ENCODE measurements around the gene LEO1.
A peak's percentile ranks its signal among the peaks of the same experiment; 100 is the strongest.
"Not testable (repeated sequence)": the region's sequence is repeated elsewhere in the genome, so short reads cannot be mapped to it uniquely, and the experiment has no call there.

LEO1 gene

GRCh38 chr15:52003710-52004109 is 32.1 kb upstream of the LEO1 start:
- no peak for DNase-seq (ENCODE audit: low read depth in 2 of 2)
- no peak overlapping the region for H3K4me3 ChIP-seq (replicated peaks in 1 of 2; ENCODE audit: low read depth in 2 of 2, low read length in 2 of 2)
- TF ChIP-seq CTCF (IDR thresholded peaks at IDR 0.05; ENCODE audit: low read depth, low read length), result no peak

DNA sequence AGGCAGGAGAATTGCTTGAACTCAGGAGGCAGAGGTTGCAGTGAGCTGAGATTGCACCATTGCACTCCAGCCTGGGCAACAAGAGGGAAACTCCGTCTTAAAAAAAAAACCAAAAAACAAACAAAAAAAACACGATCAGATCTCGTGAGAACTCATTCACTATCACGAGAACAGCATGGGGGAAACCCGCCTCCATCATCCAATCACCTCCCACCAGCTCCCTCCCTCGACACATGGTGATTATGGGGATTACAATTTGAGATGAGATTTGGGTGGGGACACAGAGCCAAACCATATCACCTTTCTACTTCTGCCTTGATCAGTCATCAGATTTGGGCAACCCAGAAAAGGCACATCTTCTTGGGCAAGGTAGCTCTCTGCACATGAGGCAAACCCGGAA is 31.5 kb upstream of the LEO1 start:
- H3K4me3 ChIP-seq (replicated peaks in 1 of 2; ENCODE audit: low read depth in 2 of 2, low read length in 2 of 2); DNase-seq (ENCODE audit: low read depth in 2 of 2): not testable (repeated sequence)

GRCh38 chr15:52002351-52002750 is 30.8 kb upstream of the LEO1 start:
- TF ChIP-seq CTCF (IDR thresholded peaks at IDR 0.05; ENCODE audit: low read depth, low read length), result no peak
- DNase-seq (ENCODE audit: low read depth in 2 of 2), result no peak
- H3K4me3 ChIP-seq (replicated peaks in 1 of 2; ENCODE audit: low read depth in 2 of 2, low read length in 2 of 2), result no peak overlapping the region

GRCh38 chr15:51992953-51993352 is 21.4 kb upstream of the LEO1 start:
- no peak overlapping the region for H3K4me3 ChIP-seq (replicated peaks in 1 of 2; ENCODE audit: low read depth in 2 of 2, low read length in 2 of 2)
- DNase-seq (ENCODE audit: low read depth in 2 of 2), result peak; percentile 19 to 68
- TF ChIP-seq CTCF (IDR thresholded peaks at IDR 0.05; ENCODE audit: low read depth, low read length), result no peak

DNA sequence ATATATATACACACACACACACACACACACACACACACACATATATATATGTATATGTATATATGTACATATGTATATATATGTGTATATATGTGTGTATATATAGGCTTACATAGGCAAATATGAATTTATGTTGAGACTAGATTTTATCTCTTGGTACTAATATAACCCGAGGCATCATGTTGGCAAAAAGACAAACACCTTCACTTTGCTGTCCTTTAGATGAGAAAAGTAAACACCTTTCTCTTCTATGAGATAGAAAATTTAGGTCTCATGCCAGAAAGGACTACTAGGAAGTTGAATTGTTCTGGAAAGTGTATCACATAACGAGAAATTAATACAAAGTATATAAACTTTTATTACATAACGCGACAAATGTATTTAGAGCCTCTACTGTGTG is 19.6 kb upstream of the LEO1 start:
- TF ChIP-seq CTCF (IDR thresholded peaks at IDR 0.05; ENCODE audit: low read depth, low read length), result no peak
- H3K4me3 ChIP-seq (replicated peaks in 1 of 2; ENCODE audit: low read depth in 2 of 2, low read length in 2 of 2), result no peak overlapping the region
- no peak for DNase-seq (ENCODE audit: low read depth in 2 of 2)

DNA sequence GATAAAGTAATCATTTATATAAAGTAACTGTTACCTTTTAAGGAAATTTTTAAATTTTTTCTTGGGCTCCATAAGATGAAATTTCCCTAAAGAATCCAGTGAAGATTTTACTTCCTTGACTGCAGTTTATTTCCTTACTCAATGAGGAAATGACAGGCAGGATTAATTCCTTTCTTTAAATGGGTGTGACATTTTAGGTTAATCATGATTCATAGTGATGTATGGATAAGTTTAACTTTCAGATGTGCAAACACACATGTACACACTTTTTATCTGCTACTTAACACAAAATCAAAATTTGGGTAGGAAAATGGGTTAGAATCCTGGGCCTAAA is 11.2 kb upstream of the LEO1 start:
- no peak for DNase-seq (ENCODE audit: low read depth in 2 of 2)
- TF ChIP-seq CTCF (IDR thresholded peaks at IDR 0.05; ENCODE audit: low read depth, low read length), result no peak
- no peak overlapping the region for H3K4me3 ChIP-seq (replicated peaks in 1 of 2; ENCODE audit: low read depth in 2 of 2, low read length in 2 of 2)

DNA sequence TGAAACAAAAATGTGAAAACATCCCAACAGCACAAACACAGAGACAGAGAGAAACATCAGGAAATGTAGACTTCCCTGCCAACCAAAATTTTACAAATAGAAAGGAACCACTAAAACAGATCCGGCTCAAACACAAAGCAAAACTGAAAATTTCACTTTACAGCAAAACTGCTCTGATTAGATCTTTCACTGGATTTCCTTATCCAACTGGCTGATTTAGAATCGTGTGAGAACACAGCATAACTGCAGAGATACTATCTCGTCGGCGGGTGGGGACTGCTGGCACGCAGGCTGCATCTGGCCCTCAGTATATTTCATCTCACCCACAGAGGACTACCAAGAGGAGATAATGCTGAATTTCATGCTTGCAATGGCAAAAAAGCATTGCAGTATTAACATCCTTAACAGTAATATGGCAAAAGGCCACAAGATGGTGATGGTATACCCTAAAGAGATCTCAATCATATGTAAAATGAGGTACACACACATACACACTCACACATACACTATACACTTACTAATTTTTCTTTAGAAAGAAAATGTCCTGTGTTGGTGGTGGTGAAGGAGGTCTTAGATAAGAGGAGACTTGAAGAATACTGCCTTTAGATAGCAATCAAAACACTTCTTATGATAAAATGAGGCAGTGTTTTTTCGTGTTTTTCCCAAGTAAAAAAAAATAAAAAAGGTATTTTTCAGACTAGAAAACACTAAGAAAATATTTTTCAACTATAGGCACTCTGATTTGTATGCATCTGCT is 10.6 kb upstream of the LEO1 start:
- TF ChIP-seq CTCF (IDR thresholded peaks at IDR 0.05; ENCODE audit: low read depth, low read length), result peak; percentile 51
- peak overlapping the region; percentile 26 to 33 for H3K4me3 ChIP-seq (replicated peaks in 1 of 2; ENCODE audit: low read depth in 2 of 2, low read length in 2 of 2)
- peak; percentile 91 to 92 for DNase-seq (ENCODE audit: low read depth in 2 of 2)

Data from cardiac fibroblast (primary cell).